Effector memory CD4-positive, alpha-beta T cell (primary cell): Measurements from ENCODE around the gene DGKG.

Experiments used
- DNase-seq, 3 donors: peaks; one replicate each; pipeline ENCODE4 v3.0.0-alpha.2; 2020
- H3K27ac ChIP-seq: 2 replicates; pipeline ENCODE4 v1.7.0; 2013; ENCODE audit warnings: mild to moderate bottlenecking, low read length, moderate library complexity; ENCODE audit not compliant: insufficient read depth, poor library complexity, severe bottlenecking
- H3K27me3 ChIP-seq: replicated peaks from 2 replicates; pipeline ENCODE4 v1.7.0; 2013; ENCODE audit warnings: mild to moderate bottlenecking, low read length; ENCODE audit not compliant: insufficient read depth, control insufficient read depth, poor library complexity, severe bottlenecking
- H3K36me3 ChIP-seq: 2 replicates; pipeline ENCODE4 v1.7.0; 2013; ENCODE audit warnings: mild to moderate bottlenecking, low read length, moderate library complexity; ENCODE audit not compliant: control insufficient read depth, insufficient read depth
- H3K4me1 ChIP-seq: 2 replicates; pipeline ENCODE4 v1.7.0; 2013; ENCODE audit warnings: low read length, mild to moderate bottlenecking; ENCODE audit not compliant: control insufficient read depth, insufficient read depth, poor library complexity, severe bottlenecking
- H3K4me3 ChIP-seq: 2 replicates; pipeline ENCODE4 v1.7.0; 2013; ENCODE audit warnings: low read length, low read depth, mild to moderate bottlenecking; ENCODE audit not compliant: insufficient read depth, poor library complexity, severe bottlenecking
- H3K9me3 ChIP-seq: 2 replicates; pipeline ENCODE4 v1.7.0; 2013; ENCODE audit warnings: mild to moderate bottlenecking, low read length, moderate library complexity; ENCODE audit not compliant: control insufficient read depth

The DGKG gene

DNA sequence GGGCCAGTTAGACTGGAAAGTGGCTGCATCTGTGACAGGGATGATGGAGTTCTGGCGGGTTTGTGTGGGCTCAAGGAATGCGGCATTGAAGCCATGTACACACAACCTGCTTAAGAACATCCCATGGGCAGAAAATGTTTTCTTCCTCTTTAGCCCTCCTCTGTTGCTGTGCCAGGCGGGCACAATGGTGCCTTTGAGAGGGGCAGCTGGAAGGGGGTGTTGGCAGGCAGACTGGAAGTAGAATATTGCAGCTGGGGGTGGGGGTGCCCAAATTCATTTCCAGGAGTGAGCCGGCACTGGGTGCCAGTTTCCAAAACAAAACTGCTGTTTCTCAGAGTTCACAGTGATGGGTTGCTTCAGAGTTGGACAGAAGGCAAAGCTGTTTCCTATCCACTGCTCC, 161.3 kb downstream of the DGKG start:
- no peaks in the 10 kb centered on the region for H3K36me3 ChIP-seq
- H3K27me3 ChIP-seq = no peaks in the 10 kb centered on the region
- no peak for DNase-seq
- H3K4me1 ChIP-seq = no peaks in the 10 kb centered on the region
- no peak overlapping the region for H3K27ac ChIP-seq
- H3K9me3 ChIP-seq = no peaks in the 10 kb centered on the region
- H3K4me3 ChIP-seq = no peak overlapping the region

DNA sequence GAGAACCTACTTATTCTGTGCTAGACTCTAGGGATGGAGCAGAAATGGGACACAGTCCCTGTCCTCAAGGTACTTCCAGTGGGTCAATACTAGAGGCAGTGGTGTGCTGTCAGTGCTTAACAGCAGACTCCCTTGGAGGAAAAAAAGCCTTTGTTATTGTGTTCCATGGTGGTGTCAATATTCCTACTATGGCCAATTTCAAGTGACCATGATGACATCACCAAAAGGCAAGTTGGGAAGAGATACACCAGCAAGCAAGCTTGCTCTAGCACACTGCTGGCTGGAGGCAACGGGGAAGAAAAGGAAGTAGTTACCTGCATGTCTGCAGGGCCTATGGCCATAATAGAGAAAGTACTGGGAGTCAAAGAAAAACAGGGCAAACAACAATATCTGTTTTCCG, 163.6 kb downstream of the DGKG start:
- peaks cover 5% of the 10 kb centered on the region for H3K4me1 ChIP-seq
- DNase-seq = no peak
- no peaks in the 10 kb centered on the region for H3K27me3 ChIP-seq
- no peaks in the 10 kb centered on the region for H3K36me3 ChIP-seq
- H3K9me3 ChIP-seq = no peaks in the 10 kb centered on the region
- H3K27ac ChIP-seq = no peak overlapping the region
- H3K4me3 ChIP-seq = no peak overlapping the region

DNA sequence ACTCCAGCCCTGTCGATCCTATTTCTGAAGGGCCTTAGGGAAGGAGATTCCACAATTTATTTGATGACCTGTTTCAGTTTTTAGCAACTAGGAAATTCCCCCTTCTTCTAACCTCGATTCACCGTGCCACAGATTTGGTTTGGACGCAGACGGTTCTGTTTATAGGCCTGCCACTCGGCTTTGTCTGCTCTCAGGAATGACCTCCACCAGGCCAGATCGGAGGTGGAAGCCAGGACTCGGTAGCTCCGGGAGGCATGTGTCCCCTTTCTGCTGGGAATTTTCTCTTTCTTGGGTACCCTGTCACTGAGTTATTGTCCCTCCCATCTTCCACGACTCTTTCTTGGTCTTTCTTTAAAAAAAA, 167.6 kb downstream of the DGKG start:
- Histone ChIP-seq H3K36me3 (no peaks in the 10 kb centered on the region), H3K27me3 (no peaks in the 10 kb centered on the region), H3K4me1 (peaks cover 5% of the 10 kb centered on the region), H3K9me3 (no peaks in the 10 kb centered on the region), H3K27ac (no peak overlapping the region), H3K4me3 (no peak overlapping the region)
- DNase-seq = no peak

DNA sequence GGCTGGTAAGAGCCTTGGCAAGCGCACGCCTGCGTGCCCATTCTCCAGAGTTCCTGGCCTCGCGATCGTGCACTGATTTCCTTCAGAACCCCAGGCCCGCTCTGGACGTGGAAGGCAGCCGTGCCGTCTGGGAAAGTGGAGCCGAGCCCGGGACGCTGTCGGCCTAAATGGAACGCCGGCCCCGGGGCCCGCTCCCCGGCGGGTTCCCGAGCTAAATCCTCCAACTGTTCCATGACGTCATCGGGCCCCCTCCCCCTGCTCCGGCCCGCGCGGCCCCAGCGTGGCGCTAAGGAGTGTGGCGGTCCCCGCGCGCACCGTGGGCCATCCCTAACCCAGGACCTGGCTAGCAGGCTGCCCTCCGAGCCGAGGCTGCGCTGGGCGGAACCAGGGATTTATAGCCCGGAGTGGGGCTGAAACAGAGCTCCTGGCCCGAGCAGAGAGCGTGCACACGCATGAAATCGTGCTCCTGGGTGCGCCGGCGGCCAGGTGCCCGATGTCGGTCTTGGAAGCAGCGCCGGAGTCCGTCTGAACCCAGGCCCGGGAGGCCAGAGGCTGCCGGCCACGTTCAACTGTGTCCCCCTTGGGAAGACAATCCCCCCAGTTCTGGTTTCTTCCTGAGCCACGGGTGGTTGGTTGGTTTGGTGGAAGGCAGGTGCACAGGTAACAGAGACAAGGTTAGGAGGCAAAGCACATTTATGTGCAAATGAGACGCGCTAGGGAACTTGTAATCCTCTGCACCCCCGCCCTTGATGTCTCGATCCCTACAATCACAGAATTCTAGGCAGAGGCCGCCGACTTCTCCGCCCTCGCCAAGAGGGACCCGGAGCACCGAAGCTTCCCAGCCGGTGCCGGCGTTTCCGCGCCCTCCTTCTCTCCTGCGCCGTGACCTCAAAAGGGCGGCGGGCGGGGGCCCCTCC, 168.2 kb downstream of the DGKG start:
- no peak overlapping the region for H3K4me3 ChIP-seq

DNA sequence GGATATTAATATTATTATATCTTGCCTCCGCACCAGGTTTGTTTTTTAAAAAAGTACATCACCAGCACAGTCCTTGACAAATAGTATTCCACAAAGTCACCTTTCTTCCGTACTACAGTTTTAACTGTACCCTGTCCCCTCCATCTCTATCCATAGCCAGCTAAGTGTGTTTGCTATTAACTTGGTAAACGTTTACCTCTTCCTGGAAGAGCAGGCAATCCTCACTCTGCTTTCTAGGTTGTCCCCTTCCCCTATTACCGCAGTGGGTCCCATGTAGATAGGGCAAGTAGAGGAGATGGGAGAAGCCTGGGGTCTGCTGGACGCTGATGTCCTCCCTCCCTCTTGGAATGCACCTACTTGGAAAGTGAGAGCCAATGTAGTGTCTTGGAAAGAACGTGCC, 169.2 kb downstream of the DGKG start:
- H3K27me3 ChIP-seq = no peaks in the 10 kb centered on the region
- no peaks in the 10 kb centered on the region for H3K9me3 ChIP-seq
- no peaks in the 10 kb centered on the region for H3K36me3 ChIP-seq
- H3K4me1 ChIP-seq = peaks cover 5% of the 10 kb centered on the region
- H3K4me3 ChIP-seq = no peak overlapping the region
- H3K27ac ChIP-seq = no peak overlapping the region
- DNase-seq = no peak

More for the DNA sequence above, 168.2 kb downstream of the DGKG start:
- peaks cover 5% of the 10 kb centered on the region for H3K4me1 ChIP-seq
- no peak for DNase-seq
- no peaks in the 10 kb centered on the region for H3K36me3 ChIP-seq
- H3K9me3 ChIP-seq = no peaks in the 10 kb centered on the region
- no peak overlapping the region for H3K27ac ChIP-seq
- H3K27me3 ChIP-seq = no peaks in the 10 kb centered on the region

DNA sequence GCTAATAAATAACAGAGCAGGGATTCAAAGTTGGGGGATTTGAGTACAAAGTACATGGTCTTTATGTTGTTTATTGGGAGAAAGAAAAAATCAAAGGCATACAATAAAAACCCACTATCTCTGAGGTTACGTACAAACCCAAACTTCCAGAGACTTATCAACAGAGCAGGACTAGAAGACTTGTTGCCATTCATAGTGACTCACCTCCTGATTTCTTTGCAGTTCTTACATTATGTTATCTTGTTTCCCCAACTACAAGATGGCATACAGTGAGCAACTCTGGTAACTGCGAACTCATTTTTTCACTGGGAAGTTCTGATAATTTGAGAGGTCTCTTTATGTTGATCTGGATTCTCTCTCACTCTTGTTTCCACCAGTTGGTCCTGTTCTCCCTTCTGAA, 172.5 kb downstream of the DGKG start:
- H3K4me3 ChIP-seq = no peak overlapping the region
- no peaks in the 10 kb centered on the region for H3K36me3 ChIP-seq
- no peaks in the 10 kb centered on the region for H3K9me3 ChIP-seq
- DNase-seq = no peak
- peaks cover 14% of the 10 kb centered on the region for H3K4me1 ChIP-seq
- no peaks in the 10 kb centered on the region for H3K27me3 ChIP-seq
- H3K27ac ChIP-seq = no peak overlapping the region

DNA sequence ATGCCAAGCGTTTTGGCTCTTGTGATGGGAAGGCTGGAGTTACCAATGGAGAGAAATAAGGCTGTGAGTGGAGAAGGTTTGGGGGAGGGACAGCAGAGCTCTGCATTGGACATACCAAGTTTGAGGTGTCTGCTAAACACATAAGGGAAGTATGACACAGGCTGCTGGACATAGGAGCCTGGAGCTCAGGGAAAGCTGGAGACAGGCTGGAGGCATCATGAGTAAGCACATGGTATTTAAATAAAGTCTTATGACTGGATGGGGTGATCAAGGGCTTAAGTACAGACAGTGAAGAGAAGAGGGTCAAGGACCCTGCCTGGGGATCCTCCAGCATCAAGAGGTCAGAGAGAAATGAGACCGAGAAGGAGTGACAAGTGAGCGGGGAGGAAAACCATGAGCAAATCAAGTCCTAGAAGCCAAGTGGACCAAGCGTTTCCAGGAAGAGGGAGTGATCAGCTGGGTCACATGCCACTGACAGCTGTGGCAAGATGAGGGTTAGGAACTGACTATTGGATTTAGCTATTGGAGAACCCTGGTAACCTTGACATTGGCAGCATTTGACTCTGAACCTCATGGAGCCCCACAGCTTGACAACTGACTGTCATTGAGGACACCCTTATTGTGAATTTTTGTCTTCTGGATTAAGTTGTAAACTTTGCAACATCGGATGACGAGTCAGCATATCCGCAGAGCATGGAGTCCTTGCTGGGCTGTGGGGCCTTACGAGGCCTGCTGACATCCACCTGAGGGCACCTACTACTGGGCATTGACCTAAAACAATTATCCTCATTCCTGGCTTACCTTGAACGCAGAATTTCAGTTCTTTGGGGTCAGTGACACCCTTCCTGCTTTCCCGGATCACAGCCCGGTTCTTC, 174.4 kb downstream of the DGKG start:
- H3K27me3 ChIP-seq = no peaks in the 10 kb centered on the region
- peaks cover 9% of the 10 kb centered on the region for H3K4me1 ChIP-seq
- no peak for DNase-seq
- no peak overlapping the region for H3K27ac ChIP-seq
- no peak overlapping the region for H3K4me3 ChIP-seq
- no peaks in the 10 kb centered on the region for H3K36me3 ChIP-seq
- H3K9me3 ChIP-seq = no peaks in the 10 kb centered on the region

DNA sequence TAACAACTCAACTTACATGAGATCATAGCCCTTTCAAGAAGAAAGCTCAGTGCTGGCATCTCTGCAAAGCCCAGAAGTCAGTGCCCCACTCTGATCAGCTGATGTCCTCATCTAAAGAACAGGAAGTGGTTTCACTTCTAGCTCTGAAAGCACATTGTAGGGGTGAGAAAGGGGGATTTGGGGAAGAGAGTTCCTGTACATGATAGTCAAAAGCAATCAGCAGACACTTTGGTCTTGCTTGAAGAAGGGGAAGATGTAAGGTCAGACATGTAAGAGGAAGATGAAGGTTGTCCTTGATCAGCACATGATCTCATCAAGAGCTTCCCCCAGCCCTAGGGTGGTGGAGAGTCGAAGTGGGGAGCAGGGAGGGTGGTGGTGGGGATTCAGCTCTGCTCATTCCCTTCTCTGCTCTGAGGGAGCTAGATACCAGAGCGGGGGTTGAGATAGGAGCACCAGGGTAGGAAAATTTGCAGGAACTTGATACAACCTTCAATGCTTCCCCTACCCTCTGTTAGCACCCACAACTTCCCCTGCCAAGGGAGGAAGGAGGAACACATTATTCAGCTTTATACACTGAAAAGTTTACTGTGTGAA, 176.7 kb downstream of the DGKG start:
- Histone ChIP-seq H3K4me1 (peaks cover 9% of the 10 kb centered on the region), H3K9me3 (no peaks in the 10 kb centered on the region), H3K4me3 (no peak overlapping the region), H3K36me3 (no peaks in the 10 kb centered on the region), H3K27me3 (no peaks in the 10 kb centered on the region), H3K27ac (no peak overlapping the region)
- DNase-seq = no peak

DNA sequence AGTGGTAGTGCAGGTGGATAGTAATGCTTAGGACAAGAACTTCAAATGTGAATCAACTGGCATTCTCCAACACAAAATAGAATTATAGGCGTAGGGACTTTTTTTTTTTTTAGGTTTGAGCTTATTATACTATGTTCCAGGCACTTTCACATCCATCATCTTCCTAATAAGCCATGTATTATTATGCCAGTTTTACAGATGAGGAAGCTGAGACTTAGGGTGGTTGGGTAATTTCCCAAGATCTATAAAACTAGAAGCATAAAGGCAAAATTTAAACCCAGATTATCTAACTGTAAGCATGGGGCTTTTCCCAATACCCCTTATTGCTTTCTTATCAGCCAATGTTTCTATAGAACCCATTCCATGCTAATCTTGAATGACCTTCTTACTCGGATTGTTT, 178.0 kb downstream of the DGKG start:
- no peak overlapping the region for H3K4me3 ChIP-seq
- H3K27me3 ChIP-seq = no peaks in the 10 kb centered on the region
- H3K9me3 ChIP-seq = no peaks in the 10 kb centered on the region
- H3K4me1 ChIP-seq = peaks cover 9% of the 10 kb centered on the region
- no peak for DNase-seq
- H3K36me3 ChIP-seq = no peaks in the 10 kb centered on the region
- H3K27ac ChIP-seq = no peak overlapping the region

DNA sequence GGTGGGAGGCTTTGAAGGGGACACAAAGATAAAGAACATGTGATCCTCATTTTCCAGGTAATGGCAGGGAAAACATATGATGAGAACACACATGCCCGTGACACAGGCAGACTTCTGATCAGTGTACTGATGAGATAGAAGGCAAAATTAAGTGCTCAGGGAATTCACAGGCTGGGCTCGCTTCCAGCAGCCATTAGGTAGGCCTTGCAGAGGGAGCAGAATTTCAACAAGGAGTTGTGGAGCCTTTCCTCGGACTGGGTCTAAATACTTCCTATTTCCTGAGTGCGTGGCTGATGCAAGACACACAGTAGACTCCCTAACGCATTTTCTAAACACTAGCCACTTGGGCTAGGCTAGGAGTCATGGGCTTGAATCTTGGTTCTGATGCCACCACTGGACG, 179.2 kb downstream of the DGKG start:
- Histone ChIP-seq H3K4me3 (no peak overlapping the region), H3K4me1 (peaks cover 9% of the 10 kb centered on the region), H3K9me3 (no peaks in the 10 kb centered on the region), H3K27ac (no peak overlapping the region), H3K27me3 (no peaks in the 10 kb centered on the region), H3K36me3 (no peaks in the 10 kb centered on the region)
- DNase-seq = no peak
